Right renal cortex interstitium (tissue), 3 donors: ENCODE data around the gene BFSP2. TPM values are rescaled to one million over a fixed set of nuclear protein-coding genes. Genes with fewer than 3 reads are reported as not detected.
"Not testable (repeated sequence)": the region's sequence is repeated elsewhere in the genome, so short reads cannot be mapped to it uniquely, and the experiment has no call there.

Experiments used
- DNase-seq, 3 donors: peaks; one replicate each; pipeline ENCODE4 v3.0.0-alpha.2; 2013; ENCODE audit warnings: low read depth in 3 of 3, low spot score in 2 of 3
- polyA plus RNA-seq, 3 donors: library from polyadenylated mRNA; unstranded; fragments of 120-200 nt; gene quantifications; one replicate each; pipeline ENCODE4 v1.2.1, GENCODE V29; 2013; ENCODE audit not compliant: insufficient read length in 3 of 3

Gene BFSP2
- polyA plus RNA-seq, 3 donors, result 0.50 to 0.67 TPM; not detected in 1

DNA sequence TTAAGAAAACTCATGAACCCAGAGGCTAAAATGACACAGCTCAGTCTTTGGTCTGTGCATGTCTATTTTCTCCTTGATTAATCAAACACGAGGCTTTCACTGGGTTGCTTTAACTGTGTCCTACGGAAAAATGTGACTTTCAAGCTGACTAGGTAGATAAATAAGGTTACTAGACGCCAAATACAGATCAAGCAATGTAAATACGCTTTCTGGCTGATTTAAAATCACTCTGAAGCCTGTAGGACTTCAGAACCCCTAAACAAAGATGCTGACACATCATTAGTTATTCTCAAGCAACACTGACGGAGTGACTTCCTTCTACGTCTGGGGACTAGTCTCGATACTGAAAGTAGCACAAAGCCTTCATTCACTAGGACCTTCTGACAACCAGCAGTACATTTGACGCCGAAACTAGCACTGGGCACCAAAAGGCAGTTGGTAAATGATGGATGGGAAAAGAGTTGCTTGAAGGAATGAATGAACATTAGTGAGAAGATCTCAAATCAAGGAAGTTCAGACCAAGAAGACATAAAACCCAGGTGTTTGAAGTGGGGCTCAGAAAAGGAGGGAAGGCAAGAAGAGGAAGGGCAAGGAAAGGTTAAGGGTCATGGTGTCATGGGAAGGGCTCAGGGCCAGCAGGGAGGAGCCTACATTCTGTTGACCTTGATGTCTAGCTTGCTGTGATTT, 106.5 kb downstream of the BFSP2 start:
- DNase-seq, result no peak

DNA sequence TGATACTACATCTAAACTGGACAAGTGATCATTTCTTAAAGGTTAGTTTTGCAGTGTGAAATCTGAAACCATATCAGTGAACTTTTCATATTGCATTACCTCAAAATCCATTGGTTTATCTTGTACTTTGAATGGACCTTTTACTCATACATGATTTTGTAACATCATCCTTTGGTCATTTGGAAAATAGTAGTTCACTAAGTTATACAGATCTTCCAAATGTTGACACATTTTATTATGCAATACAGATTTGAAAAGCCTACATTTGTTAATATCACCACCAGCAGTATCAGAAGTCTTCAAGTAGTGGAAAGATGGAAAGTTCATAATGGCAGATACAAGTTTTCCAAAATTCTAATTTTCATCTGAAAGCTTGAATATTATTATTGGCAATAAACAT, 109.6 kb downstream of the BFSP2 start:
- no peak for DNase-seq

DNA sequence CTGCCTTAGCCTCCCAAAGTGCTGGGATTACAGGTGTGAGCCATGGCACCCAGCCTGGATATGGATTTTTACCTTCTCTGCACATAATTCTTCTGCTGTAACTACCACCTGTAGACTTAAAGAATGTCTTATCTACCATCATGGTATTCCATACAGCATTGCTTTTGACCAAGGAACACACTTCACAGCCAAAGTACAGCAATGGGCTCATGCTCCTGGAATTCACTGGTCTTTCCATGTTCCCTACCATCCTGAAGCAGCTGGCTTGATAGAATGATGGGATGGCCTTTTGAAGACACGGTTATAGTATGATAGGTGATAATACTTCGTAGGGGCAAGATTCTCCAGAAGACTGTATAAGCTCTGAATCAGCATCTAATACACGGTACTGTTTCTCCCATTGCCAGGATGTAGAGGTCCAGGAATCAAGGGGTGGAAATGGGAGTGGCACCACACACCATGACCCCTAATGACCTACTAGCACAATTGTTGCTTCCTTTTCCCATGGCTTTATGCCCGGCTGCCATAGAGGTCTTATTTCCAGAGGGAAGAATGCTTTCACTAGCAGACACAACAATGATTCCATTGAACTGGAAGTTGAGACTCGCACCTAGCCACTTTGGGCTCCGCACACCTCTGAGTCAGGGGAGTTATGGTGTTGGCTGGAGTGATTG, 112.7 kb downstream of the BFSP2 start:
- DNase-seq, result no peak

DNA sequence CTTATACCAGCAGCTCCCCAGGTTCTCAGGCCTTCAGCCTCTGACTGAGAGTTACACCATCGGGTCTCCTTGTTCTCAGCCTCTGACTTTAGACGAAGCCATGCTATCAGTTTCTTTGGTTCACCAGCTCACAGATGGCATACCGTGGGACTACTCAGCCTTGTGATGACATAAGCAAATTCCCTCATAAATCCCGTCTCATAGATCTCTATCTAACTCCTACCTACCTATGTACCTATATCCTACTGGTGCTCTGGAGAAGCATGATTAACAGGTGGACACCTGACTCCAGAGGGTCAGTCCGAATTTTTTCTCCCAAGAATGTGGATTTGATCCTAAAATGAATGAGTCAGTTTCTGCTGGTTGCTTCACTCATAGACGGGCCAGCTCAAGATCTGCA, 114.6 kb downstream of the BFSP2 start:
- DNase-seq, result no peak

DNA sequence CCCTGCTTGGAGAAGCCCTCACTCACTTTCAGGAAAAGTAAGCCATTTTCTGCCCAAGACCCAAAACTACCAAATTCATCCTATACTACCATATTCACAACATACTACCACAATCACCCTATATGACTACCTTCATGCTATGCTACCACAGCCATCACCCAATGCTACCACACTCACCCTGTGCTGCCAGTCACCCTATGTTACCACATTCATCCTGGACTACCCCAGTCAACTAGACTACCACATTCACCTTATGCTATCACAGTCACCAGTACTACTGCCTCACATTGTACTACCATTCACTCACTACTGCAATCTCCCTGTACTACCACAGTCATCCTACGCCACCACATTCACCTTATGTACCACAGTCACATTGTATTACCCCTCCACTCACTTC, 115.3 kb downstream of the BFSP2 start:
- no peak for DNase-seq

DNA sequence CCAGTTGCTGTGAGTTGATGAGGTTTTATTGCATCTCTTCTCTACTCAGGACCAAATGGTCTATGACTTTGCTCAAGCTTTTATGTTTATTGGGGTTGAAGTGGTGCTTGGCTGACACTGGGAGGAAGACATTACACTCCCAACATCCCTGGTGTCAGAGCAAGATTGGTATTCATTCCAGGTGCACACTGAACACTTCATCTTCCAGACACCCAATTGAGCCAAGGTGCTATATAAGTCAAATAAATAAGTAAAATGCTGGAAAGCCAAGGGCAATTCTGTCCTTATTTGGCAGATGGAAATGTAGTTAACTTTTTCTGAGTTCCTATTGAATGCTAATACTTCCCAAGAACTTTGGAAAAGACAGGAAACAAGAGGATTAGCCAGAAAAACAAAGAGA, 120.4 kb downstream of the BFSP2 start:
- no peak for DNase-seq

DNA sequence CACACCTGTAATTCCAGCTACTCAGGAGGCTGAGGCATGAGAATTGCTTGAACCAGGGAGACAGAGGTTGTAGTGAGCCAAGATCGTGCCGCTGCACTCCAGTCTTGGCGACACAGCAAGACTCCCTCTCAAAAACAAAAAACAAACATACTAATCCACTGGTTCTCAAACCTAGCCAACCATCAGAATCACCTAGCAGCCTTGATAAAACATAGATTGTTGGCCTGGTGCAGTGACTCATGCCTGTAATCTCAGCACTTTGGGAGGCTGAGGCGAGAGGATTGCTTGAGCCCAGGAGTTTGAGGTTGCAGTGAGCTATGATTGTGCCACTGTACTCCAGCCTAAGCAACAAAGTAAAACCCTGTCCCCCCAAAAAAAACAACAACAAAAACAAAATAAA, 121.1 kb downstream of the BFSP2 start:
- not testable (repeated sequence) for DNase-seq

DNA sequence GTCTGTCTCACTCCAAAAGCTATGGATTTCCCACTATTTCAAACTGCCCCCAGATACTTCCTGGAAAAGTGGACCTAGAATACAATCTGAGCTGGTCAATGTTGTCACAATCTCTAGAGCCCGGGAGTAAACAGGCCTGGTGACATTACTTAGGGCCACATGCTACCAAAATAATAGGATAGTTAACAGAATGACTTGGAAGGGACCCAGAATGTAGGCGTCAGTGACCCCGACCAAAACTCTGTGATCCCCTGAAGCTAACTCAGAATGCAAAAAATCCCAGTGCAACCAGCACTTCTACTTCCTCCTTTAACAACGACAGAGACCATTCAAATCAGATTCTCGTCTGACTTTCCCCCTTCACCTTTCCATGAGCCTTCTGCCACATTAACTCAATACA, 122.1 kb downstream of the BFSP2 start:
- DNase-seq, result no peak

DNA sequence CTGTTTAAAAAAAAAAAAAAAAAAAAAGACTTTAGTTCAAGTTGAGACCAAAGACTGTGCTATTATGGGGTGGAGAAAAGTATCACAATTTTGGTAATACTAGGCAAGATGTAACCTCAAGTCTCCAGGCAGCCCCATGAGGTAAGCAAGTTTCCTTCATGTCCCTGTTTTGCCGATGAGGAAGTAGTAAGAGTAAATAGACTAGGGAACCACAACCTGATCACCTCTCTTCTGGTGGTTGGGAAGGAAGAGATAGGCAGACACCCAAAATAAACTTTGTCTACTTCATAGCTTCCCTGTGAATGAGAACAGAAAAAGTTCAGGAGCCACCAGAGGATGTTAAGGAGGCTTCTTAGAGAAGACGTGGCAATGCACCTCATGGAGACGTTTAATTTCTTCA, 123.9 kb downstream of the BFSP2 start:
- not testable (repeated sequence) for DNase-seq

Other genes starting within 250 kb of the BFSP2 start
- gene CDV3, start 173.6 kb downstream of the BFSP2 start, polyA plus RNA-seq, result 100 to 1,000 TPM; 146 to 152 (median 147) TPM